Heart left ventricle (tissue), 16 donors: ENCODE measurements around the gene KDM3A. TPM values are rescaled to one million over a fixed set of nuclear protein-coding genes. Genes with fewer than 3 reads are reported as not detected.

ENCODE experiments used
- ATAC-seq, 4 donors: fragments of 200-7000 bp; cut with Tn5 transposase; one replicate each; pipeline ENCODE4 v1.9.1; 2020 to 2022; ENCODE audit warnings: moderate library complexity in 4 of 4, mild to moderate bottlenecking in 3 of 4, moderate number of reproducible peaks in 1 of 4
- DNase-seq, 5 donors: peaks; one replicate each; pipeline ENCODE4 v3.0.0-alpha.2; 2020
- H3K27ac ChIP-seq, 12 donors: fragments of 200-600 bp; sonication (generic) in 4 of 12; one replicate each; pipeline versions ENCODE4 v1.5.0 to v1.8.0; 2016 to 2022; ENCODE audit warnings: mild to moderate bottlenecking in 2 of 12
- H3K27me3 ChIP-seq, 9 donors: fragments of 200-600 bp; sonication (generic) in 2 of 9; one replicate each; pipeline versions ENCODE4 v1.5.1 to v1.8.0; 2016 to 2022; ENCODE audit warnings: mild to moderate bottlenecking in 3 of 9
- H3K36me3 ChIP-seq, 9 donors: fragments of 200-600 bp; sonication (generic) in 2 of 9; one replicate each; pipeline versions ENCODE4 v1.5.0 to v1.8.0; 2018 to 2022; ENCODE audit warnings: mild to moderate bottlenecking in 2 of 9
- H3K4me1 ChIP-seq, 12 donors: fragments of 200-600 bp; sonication (generic) in 4 of 12; one replicate each; pipeline versions ENCODE4 v1.5.0 to v1.8.0; 2016 to 2022; ENCODE audit warnings: mild to moderate bottlenecking in 3 of 12
- H3K4me3 ChIP-seq, 12 donors: fragments of 200-600 bp; sonication (generic) in 4 of 12; one replicate each; pipeline versions ENCODE4 v1.5.0 to v1.8.0; 2017 to 2022; ENCODE audit warnings: mild to moderate bottlenecking in 9 of 12, moderate library complexity in 4 of 12
- H3K9me3 ChIP-seq, 12 donors: fragments of 200-600 bp; sonication (generic) in 4 of 12; one replicate each; pipeline versions ENCODE4 v1.5.0 to v1.8.0; 2016 to 2022; ENCODE audit warnings: mild to moderate bottlenecking in 1 of 12
- CTCF ChIP-seq, 12 donors: fragments of 200-600 bp; sonication (generic) in 4 of 12; IDR thresholded peaks; one replicate each; pipeline versions ENCODE4 v1.5.0 to v1.8.0; 2018 to 2022; ENCODE audit warnings: antibody characterized with exemption in 12 of 12, mild to moderate bottlenecking in 5 of 12
- POLR2A ChIP-seq, 2 donors: fragments of 450-650 bp; IDR thresholded peaks; one replicate each; pipeline ENCODE4 v1.6.1; 2017; ENCODE audit warnings: antibody characterized with exemption in 2 of 2, mild to moderate bottlenecking in 2 of 2, moderate library complexity in 2 of 2
- WGBS, 4 donors: extraction: QIAGEN DNeasy Blood & Tissue Kit in 2 of 4; methylation state at CpG; one replicate each; pipeline versions ENCODE4 v1.1.5 to v1.1.7; 2013 to 2018; 5-methylcytosine and 5-hydroxymethylcytosine counted together
- intact Hi-C, 10 donors: fragments of 100-400 bp; cut with DNase I; formaldehyde crosslinking; loops; one replicate each; pipeline versions ENCODE4 v1.11.1 to v1.14.2; 2022
- polyA plus RNA-seq, 2 donors: library from polyadenylated mRNA; stranded (reverse); fragments of 200-250 nt; gene quantifications; one replicate each; pipeline ENCODE4 v1.2.3, GENCODE V29; 2013
- total RNA-seq, 9 donors: library from RNA; depleted of rRNA in 2 of 9; stranded (reverse); fragments of >200 nt in 2 of 9; fragmentation: NEBNext Ultra II Directional in 3 of 9; extraction: Animal tissue kit (Norgen Biotek cat#: 25700) in 3 of 9; gene quantifications; one replicate each; pipeline versions ENCODE4 v1.1.0 to v1.2.4, GENCODE V29; 2016 to 2023
- donor health status: ischemic (EF 13 %, LVEDD 7.1; RV severe dilation, severe dysfunction).
- donor health status: healthy with polysubstance abuse.
- donor health status: DM: no; HTN: yes; CAD: no.
- donor health status: DM: no; HTN: no; CAD: no.
- donor health status: ischemic (EF 25% LVEDD 6.9; RV normal size, moderate dysfunction).
- donor health status: ischemic (EF 25% LVEDD 5.7; RV mildly dilated, moderate dysfunction).
- donor health status: healthy.
- donor health status: DM: yes; HTN: yes; CAD: no.
- donor health status: ischemic (EF 35%, LVEDD 5.7; RV mildly dilated, moderate dysfunction).
- donor health status: nonischemic (EF 11% LVEDD 7.7; RV severe dilation, severe dysfunction).
- donor health status: DM: yes; HTN: yes; CAD: no.
- donor health status: PGD.
- donor health status: ischemic (EF 29% LVEDD 5.4; RV normal size, mild dysfunction).
- donor health status: nonischemic (EF 23%, LVEDD 6.1; RV moderate dilation, normal function).

KDM3A gene
- total and polyA plus RNA-seq, 11 donors = 13.5 to 44.0 (median 32.5) TPM

DNA sequence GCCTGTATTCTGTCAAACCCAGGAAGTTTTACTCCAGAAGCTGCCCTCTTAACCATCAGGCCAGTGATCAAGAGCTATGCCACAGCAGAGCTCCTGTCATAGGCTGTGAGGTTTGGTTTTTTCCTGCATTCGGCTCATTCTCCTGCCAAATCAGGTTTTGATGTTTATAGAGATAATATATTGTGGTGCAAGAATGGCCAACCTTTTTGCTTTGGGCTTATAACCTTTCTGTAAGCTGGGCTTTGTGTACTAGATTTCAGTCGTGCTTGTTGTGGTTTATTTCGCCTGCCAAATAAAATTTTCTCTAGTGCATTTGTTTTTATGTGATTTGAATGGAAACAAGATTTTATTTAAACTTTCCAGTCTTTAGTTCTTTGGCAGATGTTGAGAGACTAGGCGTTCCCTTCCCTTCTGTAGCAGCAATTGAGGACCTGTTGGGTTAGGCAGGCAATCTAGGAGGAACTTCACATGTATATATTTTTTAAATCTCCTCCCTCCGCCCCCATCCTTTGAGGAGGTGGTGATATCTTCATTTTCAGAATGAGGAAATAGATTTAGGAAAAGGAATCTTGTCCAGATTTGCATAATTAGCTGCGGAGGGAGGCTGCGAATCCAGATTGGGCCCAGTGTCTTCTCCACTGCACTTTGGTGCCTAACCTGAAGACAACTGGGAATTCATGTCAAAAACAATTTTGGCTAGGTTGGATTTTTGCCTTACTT is 2.6 kb downstream of the KDM3A start:
- peaks cover 5 to 64% (median 53%) of the 10 kb centered on the region in 12 donors for H3K4me1 ChIP-seq
- no peaks in the 10 kb centered on the region for H3K27me3 ChIP-seq
- ATAC-seq = no peak
- intact Hi-C loops = loop anchor here in 6 of 10 donors (5.0 to 10.0 kb wide), 8 partner anchors 46 to 249 kb away; partner anchors contain the start of genes IMMT (in 4 of the 6), MRPL35 (in 4 of the 6), CHMP3 (in 2 of the 6) and RNF103 (in 1 of the 6)
- no peak for DNase-seq
- H3K9me3 ChIP-seq = peaks cover 0 to 19% (median 16%) of the 10 kb centered on the region in 12 donors
- peak overlapping the region in 9 of 12 donors; percentile 68 to 97 (median 77) for H3K4me3 ChIP-seq
- TF ChIP-seq CTCF (IDR thresholded peaks at IDR 0.05) (no peak), POLR2A (IDR thresholded peaks at IDR 0.05) (no peak)
- H3K36me3 ChIP-seq = peaks cover 0 to 50% (median 31%) of the 10 kb centered on the region in 9 donors
- H3K27ac ChIP-seq = peak overlapping the region in 6 of 12 donors; percentile 93 to 99 (median 96)
- WGBS, 4 donors = 70 to 80% (median 78%) methylated on average over 7 of the region's 7 CpGs

DNA sequence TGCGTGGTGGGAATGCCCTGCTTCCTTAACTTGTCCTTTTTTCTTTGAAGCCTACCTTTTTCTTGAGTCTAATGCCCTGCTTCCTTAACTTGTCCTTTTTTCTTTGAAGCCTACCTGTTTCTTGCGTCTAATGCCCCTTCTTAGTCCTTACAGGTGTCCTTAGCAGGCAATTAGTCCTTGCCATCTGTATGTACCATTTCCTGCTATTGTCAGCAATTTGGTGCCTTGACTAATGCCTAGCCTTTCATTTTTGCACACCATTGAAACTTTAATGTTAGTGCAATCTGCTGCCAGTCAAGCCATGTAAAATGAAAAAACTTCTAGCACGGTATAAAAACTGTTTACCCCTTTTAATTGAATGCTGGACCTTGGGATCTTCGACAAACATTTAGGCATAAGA is 4.3 kb downstream of the KDM3A start:
- peaks cover 0 to 60% (median 41%) of the 10 kb centered on the region in 9 donors for H3K36me3 ChIP-seq
- TF ChIP-seq POLR2A (IDR thresholded peaks at IDR 0.05) (no peak), CTCF (IDR thresholded peaks at IDR 0.05) (no peak)
- H3K4me3 ChIP-seq = no peak overlapping the region
- H3K27ac ChIP-seq = peak overlapping the region in 1 of 12 donors; percentile 95
- intact Hi-C loops = loop anchor here in 3 of 10 donors (10.0 kb wide), 3 partner anchors 119 to 251 kb away; partner anchors contain the start of genes CHMP3 (in 1 of the 3), IMMT (in 1 of the 3) and MRPL35 (in 1 of the 3)
- 63 to 73% (median 65%) methylated on average over 4 of the region's 4 CpGs for WGBS, 4 donors
- H3K4me1 ChIP-seq = peaks cover 5 to 78% (median 69%) of the 10 kb centered on the region in 12 donors
- H3K27me3 ChIP-seq = no peaks in the 10 kb centered on the region
- DNase-seq (no peak), ATAC-seq (no peak)
- H3K9me3 ChIP-seq = peaks cover 0 to 2% (median under 1%) of the 10 kb centered on the region in 12 donors

DNA sequence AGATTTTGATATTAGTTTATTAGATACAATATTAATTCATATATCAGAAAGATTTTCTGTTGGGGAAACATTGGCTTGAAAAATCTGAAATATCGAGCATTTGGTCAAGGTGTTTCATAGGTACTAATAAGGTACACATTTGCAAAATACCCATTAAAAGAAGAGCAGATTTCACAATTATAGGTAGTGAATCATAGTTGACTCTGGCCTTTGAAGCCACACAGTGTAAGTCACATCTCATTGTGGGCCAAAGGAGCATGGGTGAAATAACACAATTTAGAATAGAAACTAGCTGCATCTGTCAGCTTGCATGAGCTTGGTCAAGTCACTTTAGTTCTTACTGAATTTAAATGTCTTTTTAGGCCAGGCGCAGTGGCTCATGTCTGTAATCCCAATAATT is 4.9 kb downstream of the KDM3A start:
- H3K27ac ChIP-seq = no peak overlapping the region
- H3K27me3 ChIP-seq = no peaks in the 10 kb centered on the region
- H3K36me3 ChIP-seq = peaks cover 0 to 66% (median 47%) of the 10 kb centered on the region in 9 donors
- DNase-seq (no peak), ATAC-seq (no peak)
- H3K9me3 ChIP-seq = no peaks in the 10 kb centered on the region
- peaks cover 5 to 82% (median 74%) of the 10 kb centered on the region in 12 donors for H3K4me1 ChIP-seq
- WGBS, 4 donors = 89 to 98% (median 98%) methylated on average over 2 of the region's 2 CpGs
- TF ChIP-seq POLR2A (IDR thresholded peaks at IDR 0.05) = no peak
- TF ChIP-seq CTCF (IDR thresholded peaks at IDR 0.05) = no peak
- H3K4me3 ChIP-seq = no peak overlapping the region
- intact Hi-C loops = loop anchor here in 3 of 10 donors (10.0 kb wide), 3 partner anchors 119 to 251 kb away; partner anchors contain the start of genes CHMP3 (in 1 of the 3), IMMT (in 1 of the 3) and MRPL35 (in 1 of the 3)

DNA sequence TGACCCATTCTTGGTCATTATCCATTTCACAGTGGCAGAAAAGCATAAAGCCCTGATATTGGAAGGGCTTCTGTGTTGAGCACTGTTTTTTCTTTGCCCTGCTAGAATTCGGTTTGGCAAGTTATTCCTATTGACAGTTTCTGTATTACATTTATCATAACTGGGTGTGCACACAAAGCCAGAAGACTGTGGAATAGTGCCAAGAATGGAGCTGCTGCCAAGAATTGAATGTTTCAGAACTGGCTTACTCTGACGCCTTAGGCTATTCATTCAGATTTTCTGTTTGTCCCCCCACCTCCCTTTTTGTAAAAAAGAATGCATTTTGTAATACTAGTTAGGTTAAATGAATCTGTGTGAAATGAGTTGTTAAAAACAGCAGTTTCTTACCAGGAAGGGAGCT is 12.7 kb downstream of the KDM3A start:
- Histone ChIP-seq H3K27ac (peak overlapping the region in 9 of 12 donors; percentile 8 to 44 (median 21)), H3K9me3 (no peaks in the 10 kb centered on the region), H3K4me1 (peaks cover 0 to 61% (median 40%) of the 10 kb centered on the region in 12 donors), H3K36me3 (peaks cover 0 to 95% (median 86%) of the 10 kb centered on the region in 9 donors), H3K27me3 (no peaks in the 10 kb centered on the region), H3K4me3 (no peak overlapping the region)
- ATAC-seq (peak; percentile 71 to 87 (median 81)), DNase-seq (peak in 4 of 5 donors; percentile 58 to 76 (median 70))
- TF ChIP-seq CTCF (IDR thresholded peaks at IDR 0.05) = no peak
- no peak for TF ChIP-seq POLR2A (IDR thresholded peaks at IDR 0.05)
- 3 to 15% (median 6%) methylated on average over 2 of the region's 2 CpGs for whole genome bisulfite sequencing, 4 donors
- intact Hi-C loops = loop anchor here in 1 of 10 donors (5.0 kb wide), 1 partner anchor 108 kb away; the partner anchor contains the start of gene CHMP3
